ENCODE data around the gene ELFN2.

ELFN2 gene

DNA sequence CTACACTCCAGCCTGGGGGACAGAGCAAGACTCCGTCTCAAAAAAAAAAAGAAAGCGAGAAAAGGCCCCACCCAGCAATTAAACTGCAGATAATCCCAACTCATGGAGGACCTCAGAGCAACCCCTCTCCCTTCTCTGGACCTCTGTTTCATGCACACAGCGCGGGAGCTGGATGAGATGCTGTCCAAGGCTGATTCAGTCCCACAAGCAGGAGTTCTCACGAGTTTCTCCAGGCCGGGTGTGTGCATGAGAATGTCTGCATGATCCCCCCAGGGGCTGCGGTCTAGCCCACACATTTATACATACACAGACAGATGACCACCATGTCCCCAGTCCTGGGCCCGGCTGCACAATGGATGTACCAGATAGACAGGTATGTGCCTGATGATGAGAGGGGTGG, 19.4 kb downstream of the ELFN2 start:
- H4K8ac ChIP-seq (ENCODE audit: low read depth, low read length) = no peak overlapping the region
- peak overlapping the region; percentile 23 for H3K23ac ChIP-seq (ENCODE audit: low read depth, low read length, poor library complexity)
- no peak overlapping the region for H3K4me3 ChIP-seq (ENCODE audit: low read length in 2 of 2)
- peak overlapping the region; percentile 15 for H3K18ac ChIP-seq (ENCODE audit: low read length)
- no peak overlapping the region for H3K14ac ChIP-seq (ENCODE audit: low read length)
- H2BK12ac ChIP-seq (ENCODE audit: low read length) = peak overlapping the region; percentile 36
- DNase-seq (ENCODE audit: low spot score) = no peak
- no peak overlapping the region for H3K4me2 ChIP-seq (ENCODE audit: insufficient read depth, low read length, poor library complexity, severe bottlenecking)
- H3K9ac ChIP-seq (ENCODE audit: low read depth, low read length, poor library complexity) = no peak overlapping the region
- H3K79me1 ChIP-seq (ENCODE audit: low read depth, low read length) = no peaks in the 10 kb centered on the region
- H2AK5ac ChIP-seq (ENCODE audit: low read depth, low read length) = peak overlapping the region; percentile 30
- no peak overlapping the region for H2AFZ ChIP-seq (ENCODE audit: low read length)
- H2BK15ac ChIP-seq (ENCODE audit: low read length) = peak overlapping the region; percentile 68
- H4K91ac ChIP-seq (ENCODE audit: low read depth, low read length, poor library complexity) = no peak overlapping the region
- no peak overlapping the region for H2BK5ac ChIP-seq (ENCODE audit: low read length)
- H2BK120ac ChIP-seq (ENCODE audit: low read depth, low read length) = no peak overlapping the region
- H3K4ac ChIP-seq (ENCODE audit: low read length) = peak overlapping the region; percentile 37
- no peak overlapping the region for H3K27ac ChIP-seq (replicated peaks; ENCODE audit: low read length)
- peaks cover 0 to 65% (median 0%) of the 10 kb centered on the region in 3 experiments for H3K27me3 ChIP-seq (ENCODE audit: control insufficient read depth in 3 of 3, insufficient read depth in 3 of 3, low read depth in 1 of 3, low read length in 3 of 3)
- no peaks in the 10 kb centered on the region for H3K36me3 ChIP-seq (replicated peaks in 1 of 2; ENCODE audit: control insufficient read depth in 2 of 2, insufficient read depth in 2 of 2, low read length in 2 of 2)
- no peaks in the 10 kb centered on the region for H3K9me3 ChIP-seq (replicated peaks in 1 of 2; ENCODE audit: control insufficient read depth in 2 of 2, insufficient read depth in 1 of 2, low read depth in 1 of 2, low read length in 2 of 2)
- WGBS, 2 donors (ENCODE audit: extremely low coverage in 2 of 2, insufficient read length in 2 of 2, insufficient replicate concordance in 1 of 2) = no CpG with 5 or more reads among the region's 8 CpGs
- H3K4me1 ChIP-seq (ENCODE audit: control insufficient read depth in 2 of 2, insufficient read depth in 1 of 2, low read depth in 1 of 2, low read length in 2 of 2) = peaks cover 0 to 22% of the 10 kb centered on the region in 2 donors

DNA sequence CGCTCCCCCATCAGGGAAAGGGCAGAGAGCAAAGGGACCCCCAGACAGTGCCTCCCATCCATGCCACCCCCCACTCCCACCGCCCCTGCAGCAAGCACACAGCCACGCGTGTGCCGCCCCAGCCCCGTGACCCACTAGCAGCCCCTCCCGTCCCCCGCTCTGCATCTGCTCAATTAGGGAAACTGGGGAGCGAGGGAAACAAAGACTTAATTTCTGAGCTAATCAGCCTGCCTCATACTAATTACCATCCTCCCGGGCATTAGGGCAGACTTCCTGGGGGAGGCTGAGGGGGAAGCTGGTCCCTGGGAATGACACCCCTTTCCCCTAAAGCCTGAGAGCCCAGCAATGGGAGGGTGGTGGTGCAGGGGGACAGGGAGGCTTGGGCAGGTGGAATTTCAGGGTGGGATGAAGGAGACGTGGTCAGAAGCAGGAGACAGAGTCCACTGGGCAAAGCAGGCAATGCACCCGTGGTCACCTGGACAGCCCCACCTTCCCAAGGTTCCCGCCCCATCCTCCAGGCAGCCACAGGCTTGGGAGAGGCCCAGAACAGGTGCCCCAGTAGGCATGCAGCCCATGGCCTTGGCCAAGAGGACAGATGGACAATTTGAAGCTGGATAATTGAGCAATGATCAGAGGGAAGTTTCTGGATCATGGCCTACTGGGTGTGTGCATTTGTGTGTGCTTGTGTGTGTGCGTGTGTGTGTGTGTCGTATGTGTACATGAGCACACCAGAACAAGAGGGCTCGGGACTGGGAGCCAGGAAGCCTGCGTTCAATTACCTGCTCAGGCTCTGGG, 20.6 kb downstream of the ELFN2 start:
- no peak overlapping the region for H3K4me2 ChIP-seq (ENCODE audit: insufficient read depth, low read length, poor library complexity, severe bottlenecking)
- no peak for DNase-seq (ENCODE audit: low spot score)
- peak overlapping the region; percentile 44 for H2AK5ac ChIP-seq (ENCODE audit: low read depth, low read length)
- H3K36me3 ChIP-seq (replicated peaks in 1 of 2; ENCODE audit: control insufficient read depth in 2 of 2, insufficient read depth in 2 of 2, low read length in 2 of 2) = no peaks in the 10 kb centered on the region
- H4K8ac ChIP-seq (ENCODE audit: low read depth, low read length) = no peak overlapping the region
- H3K18ac ChIP-seq (ENCODE audit: low read length) = peak overlapping the region; percentile 24
- peak overlapping the region; percentile 45 for H2BK15ac ChIP-seq (ENCODE audit: low read length)
- no peak overlapping the region for H2BK5ac ChIP-seq (ENCODE audit: low read length)
- no peak overlapping the region for H2BK120ac ChIP-seq (ENCODE audit: low read depth, low read length)
- no peak overlapping the region for H2AFZ ChIP-seq (ENCODE audit: low read length)
- H3K9me3 ChIP-seq (replicated peaks in 1 of 2; ENCODE audit: control insufficient read depth in 2 of 2, insufficient read depth in 1 of 2, low read depth in 1 of 2, low read length in 2 of 2) = no peaks in the 10 kb centered on the region
- no peak overlapping the region for H4K91ac ChIP-seq (ENCODE audit: low read depth, low read length, poor library complexity)
- H3K14ac ChIP-seq (ENCODE audit: low read length) = peak overlapping the region; percentile 9
- no peak overlapping the region for H3K4ac ChIP-seq (ENCODE audit: low read length)
- no peak overlapping the region for H3K9ac ChIP-seq (ENCODE audit: low read depth, low read length, poor library complexity)
- no peak overlapping the region for H3K27ac ChIP-seq (replicated peaks; ENCODE audit: low read length)
- peaks cover 0 to 26% of the 10 kb centered on the region in 2 donors for H3K4me1 ChIP-seq (ENCODE audit: control insufficient read depth in 2 of 2, insufficient read depth in 1 of 2, low read depth in 1 of 2, low read length in 2 of 2)
- H3K27me3 ChIP-seq (ENCODE audit: control insufficient read depth in 3 of 3, insufficient read depth in 3 of 3, low read depth in 1 of 3, low read length in 3 of 3) = peaks cover 0 to 73% (median 0%) of the 10 kb centered on the region in 3 experiments
- no peak overlapping the region for H2BK12ac ChIP-seq (ENCODE audit: low read length)
- no peak overlapping the region for H3K23ac ChIP-seq (ENCODE audit: low read depth, low read length, poor library complexity)
- no CpG with 5 or more reads among the region's 17 CpGs for WGBS, 2 donors (ENCODE audit: extremely low coverage in 2 of 2, insufficient read length in 2 of 2, insufficient replicate concordance in 1 of 2)
- no peaks in the 10 kb centered on the region for H3K79me1 ChIP-seq (ENCODE audit: low read depth, low read length)
- no peak overlapping the region for H3K4me3 ChIP-seq (ENCODE audit: low read length in 2 of 2)

GRCh38 chr22:37404091-37404490, 23.2 kb downstream of the ELFN2 start:
- Histone ChIP-seq H3K4ac (ENCODE audit: low read length) (no peak overlapping the region), H3K4me2 (ENCODE audit: insufficient read depth, low read length, poor library complexity, severe bottlenecking) (no peak overlapping the region), H4K91ac (ENCODE audit: low read depth, low read length, poor library complexity) (no peak overlapping the region), H2AK5ac (ENCODE audit: low read depth, low read length) (peak overlapping the region; percentile 81), H3K9me3 (replicated peaks in 1 of 2; ENCODE audit: control insufficient read depth in 2 of 2, insufficient read depth in 1 of 2, low read depth in 1 of 2, low read length in 2 of 2) (no peaks in the 10 kb centered on the region), H3K18ac (ENCODE audit: low read length) (peak overlapping the region; percentile 33), H3K27ac (replicated peaks; ENCODE audit: low read length) (no peak overlapping the region), H3K23ac (ENCODE audit: low read depth, low read length, poor library complexity) (no peak overlapping the region), H3K4me3 (ENCODE audit: low read length in 2 of 2) (peak overlapping the region in 1 of 2 donors; percentile 26), H2BK12ac (ENCODE audit: low read length) (peak overlapping the region; percentile 27), H2AFZ (ENCODE audit: low read length) (no peak overlapping the region), H3K9ac (ENCODE audit: low read depth, low read length, poor library complexity) (peak overlapping the region; percentile 53), H3K79me1 (ENCODE audit: low read depth, low read length) (no peaks in the 10 kb centered on the region), H3K36me3 (replicated peaks in 1 of 2; ENCODE audit: control insufficient read depth in 2 of 2, insufficient read depth in 2 of 2, low read length in 2 of 2) (no peaks in the 10 kb centered on the region), H2BK5ac (ENCODE audit: low read length) (peak overlapping the region; percentile 26), H2BK120ac (ENCODE audit: low read depth, low read length) (peak overlapping the region; percentile 26), H4K8ac (ENCODE audit: low read depth, low read length) (no peak overlapping the region), H3K14ac (ENCODE audit: low read length) (peak overlapping the region; percentile 79), H3K4me1 (ENCODE audit: control insufficient read depth in 2 of 2, insufficient read depth in 1 of 2, low read depth in 1 of 2, low read length in 2 of 2) (peaks cover 0 to 18% of the 10 kb centered on the region in 2 donors), H3K27me3 (ENCODE audit: control insufficient read depth in 3 of 3, insufficient read depth in 3 of 3, low read depth in 1 of 3, low read length in 3 of 3) (peaks cover 0 to 66% (median 0%) of the 10 kb centered on the region in 3 experiments), H2BK15ac (ENCODE audit: low read length) (peak overlapping the region; percentile 22)
- no CpG with 5 or more reads among the region's 11 CpGs for WGBS, 2 donors (ENCODE audit: extremely low coverage in 2 of 2, insufficient read length in 2 of 2, insufficient replicate concordance in 1 of 2)
- DNase-seq (ENCODE audit: low spot score) = no peak

- Histone ChIP-seq H3K9ac (ENCODE audit: low read depth, low read length, poor library complexity) (no peak overlapping the region), H3K9me3 (replicated peaks in 1 of 2; ENCODE audit: control insufficient read depth in 2 of 2, insufficient read depth in 1 of 2, low read depth in 1 of 2, low read length in 2 of 2) (no peaks in the 10 kb centered on the region), H2BK5ac (ENCODE audit: low read length) (peak overlapping the region; percentile 90), H3K79me1 (ENCODE audit: low read depth, low read length) (no peaks in the 10 kb centered on the region), H2AK5ac (ENCODE audit: low read depth, low read length) (peak overlapping the region; percentile 81), H3K27me3 (ENCODE audit: control insufficient read depth in 3 of 3, insufficient read depth in 3 of 3, low read depth in 1 of 3, low read length in 3 of 3) (peaks cover 0 to 66% (median 2%) of the 10 kb centered on the region in 3 experiments), H3K27ac (replicated peaks; ENCODE audit: low read length) (no peak overlapping the region), H3K23ac (ENCODE audit: low read depth, low read length, poor library complexity) (no peak overlapping the region), H2BK15ac (ENCODE audit: low read length) (peak overlapping the region; percentile 69), H3K4me1 (ENCODE audit: control insufficient read depth in 2 of 2, insufficient read depth in 1 of 2, low read depth in 1 of 2, low read length in 2 of 2) (peaks cover 0 to 20% of the 10 kb centered on the region in 2 donors), H2AFZ (ENCODE audit: low read length) (no peak overlapping the region), H3K36me3 (replicated peaks in 1 of 2; ENCODE audit: control insufficient read depth in 2 of 2, insufficient read depth in 2 of 2, low read length in 2 of 2) (no peaks in the 10 kb centered on the region), H3K4ac (ENCODE audit: low read length) (no peak overlapping the region), H2BK12ac (ENCODE audit: low read length) (peak overlapping the region; percentile 2), H3K4me2 (ENCODE audit: insufficient read depth, low read length, poor library complexity, severe bottlenecking) (peak overlapping the region; percentile 36), H3K18ac (ENCODE audit: low read length) (peak overlapping the region; percentile 82), H2BK120ac (ENCODE audit: low read depth, low read length) (no peak overlapping the region), H3K4me3 (ENCODE audit: low read length in 2 of 2) (no peak overlapping the region), H4K91ac (ENCODE audit: low read depth, low read length, poor library complexity) (no peak overlapping the region), H3K14ac (ENCODE audit: low read length) (no peak overlapping the region), H4K8ac (ENCODE audit: low read depth, low read length) (no peak overlapping the region)
- peak; percentile 59 for DNase-seq (ENCODE audit: low spot score)
- no CpG with 5 or more reads among the region's 26 CpGs for WGBS, 2 donors (ENCODE audit: extremely low coverage in 2 of 2, insufficient read length in 2 of 2, insufficient replicate concordance in 1 of 2)
These were observed 23.9 kb downstream of the ELFN2 start for GRCh38 chr22:37403267-37403960.
